Measurements from ENCODE around the gene MICALL2.

Gene MICALL2

GRCh38 chr7:1407892-1408291 is 51.4 kb downstream of the MICALL2 start:
- H3K9ac ChIP-seq (ENCODE audit: low read depth, low read length, poor library complexity, severe bottlenecking) = no peak overlapping the region
- no peaks in the 10 kb centered on the region for H3K36me3 ChIP-seq (ENCODE audit: insufficient read depth, low read length)
- no peak overlapping the region for H3K4me2 ChIP-seq (ENCODE audit: low read depth, low read length, poor library complexity, severe bottlenecking)
- no peaks in the 10 kb centered on the region for H3K9me2 ChIP-seq (replicated peaks; ENCODE audit: low read depth, low read length)
- H3K27me3 ChIP-seq (ENCODE audit: insufficient read depth, low read length, poor library complexity, severe bottlenecking) = no peaks in the 10 kb centered on the region
- H3F3A ChIP-seq (ENCODE audit: low read depth) = no peaks in the 10 kb centered on the region
- no peak for TF ChIP-seq EZH2phosphoT487 (IDR thresholded peaks at IDR 0.05; ENCODE audit: borderline replicate concordance)
- TF ChIP-seq, protein P1, sequence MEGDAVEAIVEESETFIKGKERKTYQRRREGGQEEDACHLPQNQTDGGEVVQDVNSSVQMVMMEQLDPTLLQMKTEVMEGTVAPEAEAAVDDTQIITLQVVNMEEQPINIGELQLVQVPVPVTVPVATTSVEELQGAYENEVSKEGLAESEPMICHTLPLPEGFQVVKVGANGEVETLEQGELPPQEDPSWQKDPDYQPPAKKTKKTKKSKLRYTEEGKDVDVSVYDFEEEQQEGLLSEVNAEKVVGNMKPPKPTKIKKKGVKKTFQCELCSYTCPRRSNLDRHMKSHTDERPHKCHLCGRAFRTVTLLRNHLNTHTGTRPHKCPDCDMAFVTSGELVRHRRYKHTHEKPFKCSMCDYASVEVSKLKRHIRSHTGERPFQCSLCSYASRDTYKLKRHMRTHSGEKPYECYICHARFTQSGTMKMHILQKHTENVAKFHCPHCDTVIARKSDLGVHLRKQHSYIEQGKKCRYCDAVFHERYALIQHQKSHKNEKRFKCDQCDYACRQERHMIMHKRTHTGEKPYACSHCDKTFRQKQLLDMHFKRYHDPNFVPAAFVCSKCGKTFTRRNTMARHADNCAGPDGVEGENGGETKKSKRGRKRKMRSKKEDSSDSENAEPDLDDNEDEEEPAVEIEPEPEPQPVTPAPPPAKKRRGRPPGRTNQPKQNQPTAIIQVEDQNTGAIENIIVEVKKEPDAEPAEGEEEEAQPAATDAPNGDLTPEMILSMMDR (conservative IDR thresholded peaks at IDR 0.05; ENCODE audit: low read length) = no peak
- no peaks in the 10 kb centered on the region for H3K4me1 ChIP-seq (ENCODE audit: insufficient read depth, low read length, poor library complexity, severe bottlenecking)
- H3K9me3 ChIP-seq (ENCODE audit: insufficient read depth, low read depth, low read length) = no peaks in the 10 kb centered on the region
- no peaks in the 10 kb centered on the region for H4K20me1 ChIP-seq (ENCODE audit: insufficient read depth, low read length, poor library complexity, severe bottlenecking)
- H3K79me2 ChIP-seq (ENCODE audit: insufficient read depth, low read length) = no peaks in the 10 kb centered on the region
- H3K4me3 ChIP-seq (ENCODE audit: low read length, poor library complexity, severe bottlenecking) = no peak overlapping the region
- H2AFZ ChIP-seq (ENCODE audit: low read length) = no peak overlapping the region

GRCh38 chr7:1404898-1405548 is 54.2 kb downstream of the MICALL2 start:
- Histone ChIP-seq H3K4me2 (ENCODE audit: low read depth, low read length, poor library complexity, severe bottlenecking) (no peak overlapping the region), H4K20me1 (ENCODE audit: insufficient read depth, low read length, poor library complexity, severe bottlenecking) (no peaks in the 10 kb centered on the region), H3K9ac (ENCODE audit: low read depth, low read length, poor library complexity, severe bottlenecking) (no peak overlapping the region), H3K9me2 (replicated peaks; ENCODE audit: low read depth, low read length) (no peaks in the 10 kb centered on the region), H3K9me3 (ENCODE audit: insufficient read depth, low read depth, low read length) (no peaks in the 10 kb centered on the region), H3K27me3 (ENCODE audit: insufficient read depth, low read length, poor library complexity, severe bottlenecking) (no peaks in the 10 kb centered on the region), H3K4me3 (ENCODE audit: low read length, poor library complexity, severe bottlenecking) (no peak overlapping the region), H3K36me3 (ENCODE audit: insufficient read depth, low read length) (no peaks in the 10 kb centered on the region), H3K79me2 (ENCODE audit: insufficient read depth, low read length) (no peaks in the 10 kb centered on the region), H3F3A (ENCODE audit: low read depth) (no peaks in the 10 kb centered on the region), H3K4me1 (ENCODE audit: insufficient read depth, low read length, poor library complexity, severe bottlenecking) (no peaks in the 10 kb centered on the region), H2AFZ (ENCODE audit: low read length) (no peak overlapping the region)
- TF ChIP-seq, protein P1 (conservative IDR thresholded peaks at IDR 0.05; ENCODE audit: low read length) = no peak
- no peak for TF ChIP-seq EZH2phosphoT487 (IDR thresholded peaks at IDR 0.05; ENCODE audit: borderline replicate concordance)

DNA sequence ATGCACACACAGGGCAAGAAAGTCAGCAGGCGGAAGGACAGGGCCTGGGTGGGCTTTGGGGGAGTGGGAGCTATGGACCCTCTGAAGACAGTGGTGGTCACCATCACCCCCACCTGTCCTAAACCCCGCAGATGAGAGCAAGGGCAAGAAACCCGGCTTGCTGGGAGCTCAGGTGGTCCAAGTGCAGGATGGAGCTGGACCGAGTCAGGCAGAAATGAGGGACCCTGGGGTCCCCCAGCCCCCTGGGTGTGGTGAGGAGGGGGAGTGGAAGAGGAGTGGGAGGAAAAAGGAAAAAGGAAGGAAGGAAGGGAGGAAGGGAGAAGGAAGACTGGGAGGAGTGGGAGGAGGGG is 54.8 kb downstream of the MICALL2 start:
- no peak overlapping the region for H2AFZ ChIP-seq (ENCODE audit: low read length)
- no peaks in the 10 kb centered on the region for H3K79me2 ChIP-seq (ENCODE audit: insufficient read depth, low read length)
- H3K9ac ChIP-seq (ENCODE audit: low read depth, low read length, poor library complexity, severe bottlenecking) = no peak overlapping the region
- no peaks in the 10 kb centered on the region for H3K9me2 ChIP-seq (replicated peaks; ENCODE audit: low read depth, low read length)
- H3K4me3 ChIP-seq (ENCODE audit: low read length, poor library complexity, severe bottlenecking) = no peak overlapping the region
- no peaks in the 10 kb centered on the region for H3K27me3 ChIP-seq (ENCODE audit: insufficient read depth, low read length, poor library complexity, severe bottlenecking)
- no peaks in the 10 kb centered on the region for H4K20me1 ChIP-seq (ENCODE audit: insufficient read depth, low read length, poor library complexity, severe bottlenecking)
- H3K4me2 ChIP-seq (ENCODE audit: low read depth, low read length, poor library complexity, severe bottlenecking) = no peak overlapping the region
- no peaks in the 10 kb centered on the region for H3K4me1 ChIP-seq (ENCODE audit: insufficient read depth, low read length, poor library complexity, severe bottlenecking)
- H3F3A ChIP-seq (ENCODE audit: low read depth) = no peaks in the 10 kb centered on the region
- no peaks in the 10 kb centered on the region for H3K36me3 ChIP-seq (ENCODE audit: insufficient read depth, low read length)
- TF ChIP-seq, protein P1 (conservative IDR thresholded peaks at IDR 0.05; ENCODE audit: low read length) = no peak
- no peak for TF ChIP-seq EZH2phosphoT487 (IDR thresholded peaks at IDR 0.05; ENCODE audit: borderline replicate concordance)
- H3K9me3 ChIP-seq (ENCODE audit: insufficient read depth, low read depth, low read length) = no peaks in the 10 kb centered on the region
